Upper lobe of left lung (tissue), 6 donors: ENCODE data around the gene TAF1L. TPM values are rescaled to one million over a fixed set of nuclear protein-coding genes. Genes with fewer than 3 reads are reported as not detected.
"Not testable (repeated sequence)": the region's sequence is repeated elsewhere in the genome, so short reads cannot be mapped to it uniquely, and the experiment has no call there.

ENCODE experiments used
- ATAC-seq, 2 donors: fragments of 200-7000 bp; cut with Tn5 transposase; one replicate each; pipeline ENCODE4 v1.9.1; 2022; ENCODE audit warnings: mild to moderate bottlenecking in 2 of 2, moderate library complexity in 2 of 2; ENCODE audit not compliant: low FRiP score in 2 of 2
- DNase-seq, 2 donors: peaks; one replicate each; pipeline ENCODE4 v3.0.0-alpha.2; 2019 to 2020
- H3K27ac ChIP-seq, 4 donors: fragments of 200-600 bp; sonication (generic); one replicate each; pipeline ENCODE4 v1.5.1; 2016 to 2019
- H3K27me3 ChIP-seq, 4 donors: fragments of 200-600 bp; sonication (generic); one replicate each; pipeline ENCODE4 v1.5.1; 2017 to 2019
- H3K36me3 ChIP-seq, 4 donors: fragments of 200-600 bp; sonication (generic); one replicate each; pipeline ENCODE4 v1.5.1; 2016 to 2019
- H3K4me1 ChIP-seq, 4 donors: fragments of 200-600 bp; sonication (generic); one replicate each; pipeline ENCODE4 v1.5.1; 2018 to 2019
- H3K4me3 ChIP-seq, 4 donors: fragments of 200-600 bp; sonication (generic); one replicate each; pipeline ENCODE4 v1.5.1; 2017 to 2019; ENCODE audit warnings: mild to moderate bottlenecking in 2 of 4, moderate library complexity in 1 of 4
- H3K9me3 ChIP-seq, 4 donors: fragments of 200-600 bp; sonication (generic); one replicate each; pipeline ENCODE4 v1.5.1; 2018 to 2019
- CTCF ChIP-seq, 6 experiments: fragments of 450-650 bp in 4 of 6; fragments of 200-600 bp in 2 of 6; sonication (generic) in 2 of 6; IDR thresholded peaks; one replicate each; pipeline ENCODE4 v1.5.1; 2016 to 2019; ENCODE audit warnings: antibody characterized with exemption in 6 of 6
- EP300 ChIP-seq, 4 donors: sonication (generic); formaldehyde crosslinking; IDR thresholded peaks; one replicate each; pipeline ENCODE4 v1.5.1; 2017; ENCODE audit warnings: antibody characterized with exemption in 4 of 4, control low read depth in 2 of 4
- POLR2A ChIP-seq, 4 donors: fragments of 450-650 bp; IDR thresholded peaks; one replicate each; pipeline ENCODE4 v1.5.1; 2016 to 2017; ENCODE audit warnings: antibody characterized with exemption in 4 of 4, mild to moderate bottlenecking in 2 of 4
- POLR2AphosphoS5 ChIP-seq, 2 donors: sonication (generic); formaldehyde crosslinking; IDR thresholded peaks; one replicate each; pipeline ENCODE4 v1.5.1; 2017; ENCODE audit warnings: antibody characterized with exemption in 2 of 2
- WGBS, 2 donors: methylation state at CpG; one replicate each; pipeline ENCODE4 v1.1.5; 2017 to 2018; 5-methylcytosine and 5-hydroxymethylcytosine counted together
- total RNA-seq, 6 donors: library from RNA; depleted of rRNA in 4 of 6; stranded (reverse); fragments of >200 nt in 4 of 6; gene quantifications; one replicate each; pipeline versions ENCODE4 v1.1.0 to v1.2.1, GENCODE V29; 2016 to 2021
- donor health status: DM: no; HTN: no; CAD: no; lungs with moderate emphysema.
- donor health status: DM: no; HTN: yes; CAD: no; lungs with severe emphysema.

The TAF1L gene
- total RNA-seq, 6 donors from 2014 or later: not detected

DNA sequence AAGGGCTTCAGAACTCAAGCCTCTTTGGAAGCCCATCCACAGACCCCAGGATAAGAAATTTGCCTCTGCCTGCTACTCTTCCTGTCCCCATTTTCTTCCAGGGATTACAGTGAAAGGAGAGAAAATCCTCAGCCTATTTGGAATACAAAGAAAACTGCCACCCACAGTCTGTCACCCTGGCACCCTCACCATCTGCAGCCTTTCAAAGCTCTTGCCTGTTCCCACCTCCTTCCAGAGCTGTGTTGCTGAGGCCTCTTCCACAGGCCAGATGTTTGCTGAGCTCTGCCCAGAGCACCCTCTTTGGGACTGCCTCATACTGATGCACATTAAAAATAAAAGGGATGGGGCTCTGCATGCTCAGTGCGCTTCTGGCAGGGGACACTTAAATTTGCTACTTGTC, 35.9 kb upstream of the TAF1L start:
- TF ChIP-seq POLR2AphosphoS5 (IDR thresholded peaks at IDR 0.05) (no peak), POLR2A (IDR thresholded peaks at IDR 0.05) (no peak), EP300 (IDR thresholded peaks at IDR 0.05) (no peak), CTCF (IDR thresholded peaks at IDR 0.05) (no peak)
- Histone ChIP-seq H3K36me3 (no peaks in the 10 kb centered on the region), H3K27ac (no peak overlapping the region), H3K27me3 (no peaks in the 10 kb centered on the region), H3K9me3 (no peaks in the 10 kb centered on the region), H3K4me1 (no peaks in the 10 kb centered on the region), H3K4me3 (no peak overlapping the region)
- ATAC-seq (no peak), DNase-seq (no peak)
- 89 to 100% methylated on average over 1 of the region's 1 CpG for WGBS, 2 donors

DNA sequence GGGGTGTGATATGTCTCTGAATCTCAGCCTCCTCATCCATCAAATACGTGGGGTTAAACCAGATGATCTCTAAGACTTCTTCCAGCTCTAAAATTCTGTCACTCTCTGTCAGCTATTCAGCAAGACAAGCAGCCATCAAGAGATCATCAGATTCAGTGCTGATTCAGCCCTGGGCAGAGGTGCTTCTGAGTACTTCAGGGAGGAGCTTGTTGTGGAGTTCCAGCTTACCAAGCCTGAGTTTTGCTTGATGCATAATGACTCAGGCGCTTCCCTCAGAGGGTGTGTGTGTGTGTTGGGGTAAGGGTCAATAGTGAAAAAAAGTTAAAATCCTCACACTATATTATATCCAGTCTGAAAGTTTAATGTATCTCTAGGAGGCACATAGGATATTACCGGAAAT, 29.6 kb upstream of the TAF1L start:
- H3K9me3 ChIP-seq: no peaks in the 10 kb centered on the region
- H3K4me3 ChIP-seq: no peak overlapping the region
- no peaks in the 10 kb centered on the region for H3K4me1 ChIP-seq
- H3K27ac ChIP-seq: no peak overlapping the region
- ATAC-seq (no peak), DNase-seq (no peak)
- H3K36me3 ChIP-seq: no peaks in the 10 kb centered on the region
- TF ChIP-seq CTCF (IDR thresholded peaks at IDR 0.05) (no peak), POLR2AphosphoS5 (IDR thresholded peaks at IDR 0.05) (no peak), POLR2A (IDR thresholded peaks at IDR 0.05) (no peak), EP300 (IDR thresholded peaks at IDR 0.05) (no peak)
- H3K27me3 ChIP-seq: no peaks in the 10 kb centered on the region
- 61 to 75% methylated on average over 3 of the region's 3 CpGs for WGBS, 2 donors

DNA sequence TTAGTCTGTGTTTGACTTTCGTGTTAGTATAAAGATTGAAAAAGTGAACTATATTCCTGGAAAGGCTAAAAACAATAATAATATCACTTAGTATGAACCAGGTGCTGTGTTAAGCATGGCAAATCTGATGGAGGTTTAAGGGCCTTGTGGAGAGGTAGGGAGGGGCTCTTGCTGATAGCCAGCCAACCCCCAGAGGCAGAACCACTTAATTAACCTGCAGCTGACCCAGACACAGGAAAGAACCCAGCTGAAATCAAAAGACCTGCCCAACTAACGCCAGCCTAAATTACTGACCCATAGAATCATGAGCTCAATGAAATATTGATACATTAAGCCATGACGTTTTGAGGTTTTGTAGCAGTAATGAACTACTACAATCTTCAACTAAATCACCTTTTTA, 28.3 kb upstream of the TAF1L start:
- Histone ChIP-seq H3K4me1 (no peaks in the 10 kb centered on the region), H3K4me3 (no peak overlapping the region), H3K36me3 (no peaks in the 10 kb centered on the region), H3K27ac (no peak overlapping the region), H3K27me3 (no peaks in the 10 kb centered on the region), H3K9me3 (no peaks in the 10 kb centered on the region)
- WGBS, 2 donors: 57 to 65% methylated on average over 3 of the region's 3 CpGs
- no peak for ATAC-seq
- DNase-seq: no peak
- TF ChIP-seq POLR2AphosphoS5 (IDR thresholded peaks at IDR 0.05) (no peak), POLR2A (IDR thresholded peaks at IDR 0.05) (no peak), CTCF (IDR thresholded peaks at IDR 0.05) (no peak), EP300 (IDR thresholded peaks at IDR 0.05) (no peak)

GRCh38 chr9:32647671-32648070, 12.2 kb upstream of the TAF1L start:
- H3K36me3 ChIP-seq: no peaks in the 10 kb centered on the region
- H3K9me3 ChIP-seq: peaks cover 0 to 6% (median 0%) of the 10 kb centered on the region in 4 donors
- H3K27me3 ChIP-seq: no peaks in the 10 kb centered on the region
- WGBS, 2 donors: 75 to 91% methylated on average over 2 of the region's 2 CpGs
- no peak for DNase-seq
- TF ChIP-seq POLR2A (IDR thresholded peaks at IDR 0.05) (no peak), EP300 (IDR thresholded peaks at IDR 0.05) (no peak)
- no peaks in the 10 kb centered on the region for H3K4me1 ChIP-seq
- H3K4me3 ChIP-seq: no peak overlapping the region
- H3K27ac ChIP-seq: no peak overlapping the region
- no peak for ATAC-seq

- Histone ChIP-seq H3K4me1 (no peaks in the 10 kb centered on the region), H3K4me3 (no peak overlapping the region), H3K27ac (no peak overlapping the region), H3K36me3 (no peaks in the 10 kb centered on the region), H3K9me3 (no peaks in the 10 kb centered on the region), H3K27me3 (no peaks in the 10 kb centered on the region)
- DNase-seq (no peak), ATAC-seq (peak in 1 of 2 donors; percentile 39)
- 79 to 100% methylated on average over 2 of the region's 2 CpGs for WGBS, 2 donors
- TF ChIP-seq EP300 (IDR thresholded peaks at IDR 0.05) (no peak), CTCF (IDR thresholded peaks at IDR 0.05) (no peak), POLR2A (IDR thresholded peaks at IDR 0.05) (no peak), POLR2AphosphoS5 (IDR thresholded peaks at IDR 0.05) (no peak)
These were observed 9.2 kb upstream of the TAF1L start for GRCh38 chr9:32644698-32645097.

- H3K27ac ChIP-seq, H3K4me1 ChIP-seq, DNase-seq, H3K9me3 ChIP-seq, ATAC-seq, H3K4me3 ChIP-seq, H3K27me3 ChIP-seq, H3K36me3 ChIP-seq: not testable (repeated sequence)
- WGBS, 2 donors: 68 to 75% methylated on average over 5 of the region's 5 CpGs
These were observed 2.3 kb downstream of the TAF1L start for GRCh38 chr9:32633151-32633550.
